Measurements from ENCODE around the gene NAP1L2.
"Not testable (repeated sequence)": the region's sequence is repeated elsewhere in the genome, so short reads cannot be mapped to it uniquely, and the experiment has no call there.

NAP1L2 gene

GRCh38 chrX:73214426-73215094 lies at the start of gene NAP1L2:
Gene NAP1L2 (minus strand): TSS chrX:73214851. CDS start chrX:73214492, 359 bp downstream.
- DNase-seq (ENCODE audit: low read depth) = no peak

GRCh38 chrX:73262991-73263390 lies 48.3 kb upstream of the NAP1L2 start:
- DNase-seq (ENCODE audit: low read depth) = no peak

DNA sequence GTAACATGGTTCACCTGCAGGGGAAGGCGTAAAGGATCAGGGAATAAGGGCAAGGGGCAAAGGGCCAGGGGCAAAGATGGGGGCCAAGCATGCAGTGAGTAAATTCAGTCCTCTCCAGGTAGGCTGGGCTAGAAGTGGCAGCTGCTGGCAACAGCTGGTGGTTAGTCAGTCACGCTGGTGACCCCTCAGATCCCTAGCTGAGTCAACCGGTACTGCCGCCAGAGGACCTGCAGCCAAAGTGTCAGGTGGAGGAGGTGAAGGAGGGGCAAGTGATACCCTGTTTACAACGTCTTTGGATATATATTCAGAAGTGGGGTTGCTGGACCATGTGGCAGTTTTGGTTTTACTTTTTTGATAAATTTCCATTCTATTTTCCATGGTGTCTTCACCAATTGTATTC lies 24.6 kb upstream of the NAP1L2 start:
- no peak for DNase-seq (ENCODE audit: low read depth)

DNA sequence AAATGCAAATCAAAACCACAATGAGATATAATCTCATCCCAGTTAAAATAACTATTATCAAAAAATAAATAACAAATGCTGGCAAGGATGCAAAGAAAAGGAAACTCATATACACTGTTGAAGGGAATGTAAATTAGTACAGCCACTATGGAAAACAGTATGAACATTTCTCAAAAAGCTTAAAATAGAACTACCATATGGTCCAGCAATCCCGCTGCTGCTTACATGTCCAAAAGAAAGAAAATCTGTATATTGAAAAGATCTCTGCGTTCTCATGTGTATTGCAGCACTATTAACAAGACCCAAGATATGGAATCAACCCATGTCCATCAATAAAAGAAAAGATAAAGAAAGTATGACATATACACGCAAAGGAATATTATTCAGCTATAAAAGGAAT lies 3.0 kb upstream of the NAP1L2 start:
- DNase-seq (ENCODE audit: low read depth) = no peak

DNA sequence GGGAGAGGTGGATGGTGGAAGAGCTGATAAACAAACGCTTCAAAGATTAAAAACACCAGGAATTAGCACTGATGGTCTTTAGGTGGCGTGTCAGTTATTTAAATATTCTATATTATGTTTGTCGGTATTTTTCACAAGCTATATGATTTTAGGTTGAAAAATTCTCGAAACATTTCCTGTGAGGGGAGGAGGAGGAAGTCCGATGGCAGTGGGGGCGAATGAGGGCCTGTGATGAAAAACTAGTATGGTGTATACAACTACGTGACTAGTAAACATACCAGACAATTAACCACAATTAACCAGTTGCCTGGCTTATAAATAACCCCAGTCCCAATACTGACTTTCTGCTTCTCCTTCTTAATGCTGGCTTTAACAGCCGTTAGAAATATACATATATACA lies 595 bp upstream of the NAP1L2 start:
- no peak for DNase-seq (ENCODE audit: low read depth)

GRCh38 chrX:73213734-73214425 lies 771 bp downstream of the NAP1L2 start:
- no peak for DNase-seq (ENCODE audit: low read depth)

DNA sequence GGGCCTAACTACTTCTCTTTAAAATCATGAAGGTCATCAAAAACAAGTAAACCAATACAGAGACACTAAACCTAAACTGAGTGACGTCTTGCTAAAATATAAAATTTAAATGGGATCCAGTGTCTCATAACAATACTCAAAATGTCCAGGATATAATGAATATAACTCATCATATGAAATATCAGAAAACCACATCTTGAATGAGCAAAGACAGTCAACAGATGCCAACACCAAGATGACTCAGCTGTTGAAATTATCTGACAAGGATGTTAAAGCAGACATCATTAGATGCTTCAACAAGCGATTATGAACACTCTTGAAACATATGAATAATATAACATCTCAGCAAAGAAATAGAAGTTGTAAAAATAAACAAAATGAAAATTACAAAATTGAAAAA lies 8.3 kb downstream of the NAP1L2 start:
- no peak for DNase-seq (ENCODE audit: low read depth)

GRCh38 chrX:73182502-73183114 lies 32.0 kb downstream of the NAP1L2 start:
- no peak for DNase-seq (ENCODE audit: low read depth)

DNA sequence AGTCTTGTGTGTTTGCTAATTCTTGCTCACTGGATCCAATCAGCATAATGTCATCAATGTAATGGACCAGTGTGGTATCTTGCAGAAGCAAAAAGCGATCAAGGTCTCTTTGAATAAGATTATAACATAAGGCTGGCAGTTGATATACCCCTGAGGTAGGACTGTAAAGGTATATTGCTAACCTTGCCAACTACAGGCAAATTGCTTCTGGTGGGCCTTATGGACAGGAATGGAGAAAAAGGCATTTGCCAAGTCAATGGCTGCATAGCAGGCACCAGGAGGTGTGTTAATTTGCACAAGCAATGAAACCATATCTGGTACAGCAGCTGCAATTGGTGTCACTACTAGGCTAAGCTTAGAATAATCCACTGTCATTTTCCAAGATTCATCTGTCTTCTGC lies 45.7 kb downstream of the NAP1L2 start:
- DNase-seq (ENCODE audit: low read depth) = not testable (repeated sequence)

Data from activated T-helper 9 cell treated with anti-CD3 and anti-CD28 coated beads, Interleukin-2, amount 50 U/mL, for 16 hours (primary cell).